Mesothelial cell of epicardium (in vitro differentiated cells): ENCODE measurements around the gene TULP3. TPM values are rescaled to one million over a fixed set of nuclear protein-coding genes. Genes with fewer than 3 reads are reported as not detected.

ENCODE experiments used
- DNase-seq, 2 experiments: peaks; one replicate each; pipeline ENCODE4 v3.0.0; 2021; ENCODE audit warnings: low spot score in 2 of 2; ENCODE audit not compliant: unreplicated experiment in 2 of 2
- H3K27ac Mint-ChIP-seq: 2 replicates; pipeline ENCODE4 v1.8.0; 2021; ENCODE audit warnings: mixed read lengths
- H3K27me3 Mint-ChIP-seq: 2 replicates; pipeline ENCODE4 v1.8.0; 2021; ENCODE audit warnings: low read depth, mixed read lengths
- H3K36me3 Mint-ChIP-seq: 2 replicates; pipeline ENCODE4 v1.8.0; 2021; ENCODE audit warnings: mixed read lengths
- H3K4me1 Mint-ChIP-seq: 2 replicates; pipeline ENCODE4 v1.8.0; 2021; ENCODE audit warnings: mixed read lengths
- H3K4me3 Mint-ChIP-seq: 2 replicates; pipeline ENCODE4 v1.8.0; 2021; ENCODE audit warnings: mild to moderate bottlenecking, moderate library complexity, mixed read lengths
- H3K9me3 Mint-ChIP-seq: 2 replicates; pipeline ENCODE4 v1.8.0; 2021; ENCODE audit warnings: mixed read lengths
- CTCF ChIP-seq: fragments of 200-600 bp; sonication (generic); IDR thresholded peaks from one replicate; pipeline ENCODE4 v1.5.0; 2021; ENCODE audit warnings: antibody characterized with exemption; ENCODE audit not compliant: unreplicated experiment
- total RNA-seq: library from RNA; stranded (reverse); gene quantifications from 3 replicates; pipeline ENCODE4 v1.2.1, GENCODE V29; 2021

TULP3 gene
- total RNA-seq, 1 donor from 2014 or later: 25.2 TPM

GRCh38 chr12:2984249-2984648, 93.6 kb downstream of the TULP3 start:
- no peak for DNase-seq
- Mint-ChIP-seq H3K36me3 (peaks cover 11% of the 10 kb centered on the region), H3K4me1 (no peaks in the 10 kb centered on the region), H3K27me3 (no peaks in the 10 kb centered on the region), H3K27ac (no peak overlapping the region), H3K4me3 (no peak overlapping the region), H3K9me3 (peaks cover 11% of the 10 kb centered on the region)
- TF ChIP-seq CTCF: no peak

- TF ChIP-seq CTCF: no peak
Observed at GRCh38 chr12:2984698-2985097, 94.0 kb downstream of the TULP3 start.

GRCh38 chr12:2986876-2987275, 96.2 kb downstream of the TULP3 start:
- H3K27me3 Mint-ChIP-seq: no peaks in the 10 kb centered on the region
- peaks cover 17% of the 10 kb centered on the region for H3K36me3 Mint-ChIP-seq
- no peak overlapping the region for H3K4me3 Mint-ChIP-seq
- DNase-seq: no peak
- TF ChIP-seq CTCF: no peak
- no peak overlapping the region for H3K27ac Mint-ChIP-seq
- peaks cover 18% of the 10 kb centered on the region for H3K9me3 Mint-ChIP-seq
- H3K4me1 Mint-ChIP-seq: no peaks in the 10 kb centered on the region

More at GRCh38 chr12:2984698-2985097, 94.0 kb downstream of the TULP3 start:
- no peaks in the 10 kb centered on the region for H3K27me3 Mint-ChIP-seq
- no peak for DNase-seq
- no peak overlapping the region for H3K27ac Mint-ChIP-seq
- peaks cover 13% of the 10 kb centered on the region for H3K36me3 Mint-ChIP-seq
- H3K4me1 Mint-ChIP-seq: no peaks in the 10 kb centered on the region
- no peak overlapping the region for H3K4me3 Mint-ChIP-seq
- H3K9me3 Mint-ChIP-seq: peaks cover 13% of the 10 kb centered on the region

- Mint-ChIP-seq H3K36me3 (peaks cover 17% of the 10 kb centered on the region), H3K9me3 (peaks cover 18% of the 10 kb centered on the region), H3K4me1 (no peaks in the 10 kb centered on the region), H3K4me3 (no peak overlapping the region), H3K27ac (no peak overlapping the region), H3K27me3 (no peaks in the 10 kb centered on the region)
- no peak for TF ChIP-seq CTCF
- no peak for DNase-seq
Observed at GRCh38 chr12:2988494-2988893, 97.8 kb downstream of the TULP3 start.

Other genes with a start within 250 kb of the TULP3 start
- 84.7 to 98.4 TPM (median 93.3 TPM) in 3 replicates for gene FKBP4, start 95.9 kb upstream of the TULP3 start, total RNA-seq
- 57.4 to 60.0 TPM (median 59.3 TPM) in 3 replicates for gene ITFG2, start 78.2 kb upstream of the TULP3 start, total RNA-seq
- 0.14 TPM in 1 of 3 replicates, not detected in the others for gene NRIP2, start 55.9 kb upstream of the TULP3 start, total RNA-seq
- gene TEX52, start 33.9 kb upstream of the TULP3 start, total RNA-seq: not detected in 3 replicates
- gene FOXM1, start 13.7 kb upstream of the TULP3 start, total RNA-seq: 22.6 to 25.4 TPM (median 24.9 TPM) in 3 replicates
- gene RHNO1, start 13.7 kb upstream of the TULP3 start, total RNA-seq: 27.2 to 33.2 TPM (median 28.2 TPM) in 3 replicates
- gene TEAD4, start 68.5 kb downstream of the TULP3 start, total RNA-seq: 32.0 to 39.0 TPM (median 32.3 TPM) in 3 replicates
- gene TSPAN9, start 186.5 kb downstream of the TULP3 start, total RNA-seq: 46.7 to 49.4 TPM (median 48.8 TPM) in 3 replicates